GM23338 (cell line): ENCODE results near the gene ART4. TPM values are rescaled to one million over a fixed set of nuclear protein-coding genes. Genes with fewer than 3 reads are reported as not detected.

Experiments
- ATAC-seq: fragments of 200-7000 bp; cut with Tn5 transposase; 3 replicates; pipeline ENCODE4 v1.9.1; 2020
- DNase-seq: peaks from one replicate; pipeline ENCODE4 v3.0.0-alpha.2; 2015; ENCODE audit warnings: low spot score
- H2AFZ ChIP-seq: fragments of 200-600 bp; sonication (generic); 2 replicates; pipeline ENCODE4 v1.8.0; 2016; ENCODE audit warnings: antibody characterized with exemption, mild to moderate bottlenecking, moderate library complexity
- H3F3A ChIP-seq: fragments of 200-600 bp; sonication (generic); replicated peaks from 2 replicates; pipeline ENCODE4 v1.8.0; 2017; ENCODE audit warnings: antibody characterized with exemption, mixed run types, low read depth
- H3K27ac ChIP-seq: fragments of 200-600 bp; sonication (generic); 2 replicates; pipeline ENCODE4 v1.6.1; 2016; ENCODE audit warnings: low read depth
- H3K27me3 ChIP-seq: fragments of 200-600 bp; sonication (generic); 2 replicates; pipeline ENCODE4 v1.8.0; 2016; ENCODE audit warnings: mild to moderate bottlenecking, mixed run types, moderate library complexity; ENCODE audit not compliant: insufficient read depth
- H3K36me3 ChIP-seq: fragments of 200-600 bp; sonication (generic); 2 replicates; pipeline ENCODE4 v1.8.0; 2016; ENCODE audit warnings: mild to moderate bottlenecking; ENCODE audit not compliant: insufficient read depth
- H3K4me1 ChIP-seq: fragments of 200-600 bp; sonication (generic); 2 replicates; pipeline ENCODE4 v1.8.0; 2016; ENCODE audit warnings: mild to moderate bottlenecking, moderate library complexity; ENCODE audit not compliant: insufficient read depth
- H3K4me2 ChIP-seq: fragments of 200-600 bp; sonication (generic); 2 replicates; pipeline ENCODE4 v1.7.1; 2017; ENCODE audit warnings: mixed run types
- H3K4me3 ChIP-seq: fragments of 200-600 bp; sonication (generic); 2 replicates; pipeline ENCODE4 v1.6.1; 2016; ENCODE audit warnings: mixed run types
- H3K79me2 ChIP-seq: fragments of 200-600 bp; sonication (generic); replicated peaks from 2 replicates; pipeline ENCODE4 v1.8.0; 2017; ENCODE audit warnings: mild to moderate bottlenecking; ENCODE audit not compliant: insufficient read depth
- H3K9me2 ChIP-seq: fragments of 200-600 bp; sonication (generic); 2 replicates; pipeline ENCODE4 v1.8.0; 2017; ENCODE audit not compliant: insufficient read depth
- H4K20me1 ChIP-seq: fragments of 200-600 bp; sonication (generic); replicated peaks from 2 replicates; pipeline ENCODE4 v1.8.0; 2017; ENCODE audit warnings: mild to moderate bottlenecking; ENCODE audit not compliant: insufficient read depth
- H3K27ac Mint-ChIP-seq: 2 replicates; pipeline ENCODE4 v1.8.0; 2020; ENCODE audit warnings: inconsistent platforms, mild to moderate bottlenecking, moderate library complexity, mixed read lengths
- H3K27me3 Mint-ChIP-seq: 3 replicates; pipeline ENCODE4 v1.8.0; 2022; ENCODE audit warnings: low read depth, mild to moderate bottlenecking, moderate library complexity, mixed read lengths, inconsistent platforms; ENCODE audit not compliant: insufficient read depth, poor library complexity
- H3K36me3 Mint-ChIP-seq: 3 replicates; pipeline ENCODE4 v1.8.0; 2021; ENCODE audit warnings: low read depth, mild to moderate bottlenecking, inconsistent platforms, moderate library complexity, mixed read lengths
- H3K4me1 Mint-ChIP-seq: 3 replicates; pipeline ENCODE4 v1.8.0; 2020; ENCODE audit warnings: mild to moderate bottlenecking, inconsistent platforms, mixed read lengths
- H3K4me3 Mint-ChIP-seq: 3 replicates; pipeline ENCODE4 v1.8.0; 2021; ENCODE audit warnings: moderate library complexity, mild to moderate bottlenecking, inconsistent platforms, mixed read lengths
- H3K9me3 Mint-ChIP-seq: 3 replicates; pipeline ENCODE4 v1.8.0; 2020; ENCODE audit warnings: moderate library complexity, mild to moderate bottlenecking, inconsistent platforms, mixed read lengths
- CREB1 ChIP-seq: fragments of 250-450 bp; sonication (Bioruptor Pico); IDR thresholded peaks from 2 replicates; pipeline ENCODE4 v1.5.0; 2020; ENCODE audit warnings: low read depth, mild to moderate bottlenecking, moderate library complexity
- CTCF ChIP-seq, 2 experiments: fragments of 200-600 bp in 1 of 2; sonication (generic) in 1 of 2; conservative IDR thresholded peaks; 2 replicates each; pipeline versions ENCODE4 v1.5.1 to v1.6.1; 2016 to 2017; ENCODE audit warnings: antibody characterized with exemption in 2 of 2, low read depth in 2 of 2, mild to moderate bottlenecking in 2 of 2, moderate library complexity in 1 of 2
- EZH2 ChIP-seq: fragments of 200-600 bp; sonication (generic); IDR thresholded peaks from one replicate; pipeline ENCODE4 v1.8.0; 2017; ENCODE audit warnings: antibody characterized with exemption, mild to moderate bottlenecking, low read depth; ENCODE audit not compliant: unreplicated experiment
- JUNB ChIP-seq: IDR thresholded peaks from one replicate; pipeline ENCODE4 v1.6.1; 2016; ENCODE audit warnings: antibody characterized with exemption; ENCODE audit not compliant: unreplicated experiment
- NANOG ChIP-seq: IDR thresholded peaks from 2 replicates; pipeline ENCODE4 v1.6.1; 2016; ENCODE audit warnings: antibody characterized with exemption, borderline replicate concordance
- STAT1 ChIP-seq: IDR thresholded peaks from one replicate; pipeline ENCODE4 v1.6.1; 2016; ENCODE audit warnings: antibody characterized with exemption; ENCODE audit not compliant: unreplicated experiment
- ZNF114 ChIP-seq: fragments of 250-450 bp; sonication (Bioruptor Pico); IDR thresholded peaks from 2 replicates; pipeline ENCODE4 v1.5.0; 2020; ENCODE audit warnings: mild to moderate bottlenecking, moderate library complexity
- ZNF331 ChIP-seq: fragments of 250-450 bp; sonication (Bioruptor Pico); IDR thresholded peaks from 2 replicates; pipeline ENCODE4 v1.5.0; 2020; ENCODE audit warnings: low read depth, mild to moderate bottlenecking, moderate library complexity
- polyA plus RNA-seq: library from polyadenylated mRNA; unstranded; fragments of >200 nt; fragmentation: Nextera tagmentation; extraction: Ambion mirVana; gene quantifications from 2 replicates; pipeline ENCODE4 v1.2.1, GENCODE V29; 2016
- total RNA-seq: library from RNA; depleted of rRNA; stranded (reverse); fragments of >200 nt; shearing (Covaris generic); gene quantifications from 2 replicates; pipeline ENCODE4 v1.2.3, GENCODE V29; 2014
- TF ChIP-seq, protein P1 (sequence below): IDR thresholded peaks from one replicate; pipeline ENCODE4 v1.6.1; 2018; ENCODE audit warnings: antibody characterized with exemption; ENCODE audit not compliant: unreplicated experiment
- TF ChIP-seq, protein P2 (sequence below): IDR thresholded peaks from 2 replicates; pipeline ENCODE4 v1.6.1; 2016; ENCODE audit warnings: antibody characterized with exemption
- TF ChIP-seq, protein P3 (sequence below): fragments of 250-450 bp; sonication (Bioruptor Pico); IDR thresholded peaks from 2 replicates; pipeline ENCODE4 v1.5.0; 2020; ENCODE audit warnings: mild to moderate bottlenecking, moderate library complexity

ART4 gene
- total and polyA plus RNA-seq, 2 experiments from 2014 or later = 0.08 TPM; not detected in 1

DNA sequence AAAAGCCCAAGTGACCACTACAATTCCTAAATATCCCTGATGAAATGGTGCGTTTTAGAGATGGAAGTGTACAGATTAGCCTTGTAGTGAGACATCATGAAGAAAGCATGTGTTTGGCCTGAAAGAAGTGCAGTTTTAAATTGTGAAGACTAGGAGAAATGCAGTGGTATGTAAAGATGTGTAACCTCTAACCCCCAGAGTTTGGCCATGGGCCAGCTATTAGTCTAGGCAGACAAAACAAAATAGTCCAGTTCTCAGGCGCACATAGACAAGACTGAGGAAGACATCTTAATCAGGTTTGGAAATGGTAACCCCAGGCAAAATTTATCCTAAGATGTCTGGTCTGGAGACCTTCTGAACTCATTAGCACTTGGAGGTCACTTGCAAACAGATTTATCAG is 63.5 kb downstream of the ART4 start:
- H3K27me3 Mint-ChIP-seq = peaks cover 5% of the 10 kb centered on the region
- Histone ChIP-seq H3K27ac (no peak overlapping the region), H3K4me2 (no peak overlapping the region), H3K27me3 (no peaks in the 10 kb centered on the region), H3K4me3 (no peak overlapping the region), H3K9me2 (no peaks in the 10 kb centered on the region), H3K36me3 (no peaks in the 10 kb centered on the region), H3K79me2 (peaks cover 9% of the 10 kb centered on the region), H3K4me1 (peaks cover 22% of the 10 kb centered on the region), H4K20me1 (peaks cover 8% of the 10 kb centered on the region; the same call in 1 of the 2 replicates), H3F3A (no peaks in the 10 kb centered on the region), H2AFZ (no peak overlapping the region)
- H3K27ac Mint-ChIP-seq = no peak overlapping the region
- TF ChIP-seq CTCF (conservative IDR thresholded peaks at IDR 0.05; ENCODE audit: low read depth in 2 of 2) = no peak
- TF ChIP-seq, protein P1, sequence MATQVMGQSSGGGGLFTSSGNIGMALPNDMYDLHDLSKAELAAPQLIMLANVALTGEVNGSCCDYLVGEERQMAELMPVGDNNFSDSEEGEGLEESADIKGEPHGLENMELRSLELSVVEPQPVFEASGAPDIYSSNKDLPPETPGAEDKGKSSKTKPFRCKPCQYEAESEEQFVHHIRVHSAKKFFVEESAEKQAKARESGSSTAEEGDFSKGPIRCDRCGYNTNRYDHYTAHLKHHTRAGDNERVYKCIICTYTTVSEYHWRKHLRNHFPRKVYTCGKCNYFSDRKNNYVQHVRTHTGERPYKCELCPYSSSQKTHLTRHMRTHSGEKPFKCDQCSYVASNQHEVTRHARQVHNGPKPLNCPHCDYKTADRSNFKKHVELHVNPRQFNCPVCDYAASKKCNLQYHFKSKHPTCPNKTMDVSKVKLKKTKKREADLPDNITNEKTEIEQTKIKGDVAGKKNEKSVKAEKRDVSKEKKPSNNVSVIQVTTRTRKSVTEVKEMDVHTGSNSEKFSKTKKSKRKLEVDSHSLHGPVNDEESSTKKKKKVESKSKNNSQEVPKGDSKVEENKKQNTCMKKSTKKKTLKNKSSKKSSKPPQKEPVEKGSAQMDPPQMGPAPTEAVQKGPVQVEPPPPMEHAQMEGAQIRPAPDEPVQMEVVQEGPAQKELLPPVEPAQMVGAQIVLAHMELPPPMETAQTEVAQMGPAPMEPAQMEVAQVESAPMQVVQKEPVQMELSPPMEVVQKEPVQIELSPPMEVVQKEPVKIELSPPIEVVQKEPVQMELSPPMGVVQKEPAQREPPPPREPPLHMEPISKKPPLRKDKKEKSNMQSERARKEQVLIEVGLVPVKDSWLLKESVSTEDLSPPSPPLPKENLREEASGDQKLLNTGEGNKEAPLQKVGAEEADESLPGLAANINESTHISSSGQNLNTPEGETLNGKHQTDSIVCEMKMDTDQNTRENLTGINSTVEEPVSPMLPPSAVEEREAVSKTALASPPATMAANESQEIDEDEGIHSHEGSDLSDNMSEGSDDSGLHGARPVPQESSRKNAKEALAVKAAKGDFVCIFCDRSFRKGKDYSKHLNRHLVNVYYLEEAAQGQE = no peak
- no peak for TF ChIP-seq NANOG
- no peak for TF ChIP-seq ZNF331
- no peak for TF ChIP-seq STAT1
- no peak for TF ChIP-seq JUNB
- no peak for TF ChIP-seq CREB1 (CRISPR knock-in tag)
- TF ChIP-seq, protein P2, sequence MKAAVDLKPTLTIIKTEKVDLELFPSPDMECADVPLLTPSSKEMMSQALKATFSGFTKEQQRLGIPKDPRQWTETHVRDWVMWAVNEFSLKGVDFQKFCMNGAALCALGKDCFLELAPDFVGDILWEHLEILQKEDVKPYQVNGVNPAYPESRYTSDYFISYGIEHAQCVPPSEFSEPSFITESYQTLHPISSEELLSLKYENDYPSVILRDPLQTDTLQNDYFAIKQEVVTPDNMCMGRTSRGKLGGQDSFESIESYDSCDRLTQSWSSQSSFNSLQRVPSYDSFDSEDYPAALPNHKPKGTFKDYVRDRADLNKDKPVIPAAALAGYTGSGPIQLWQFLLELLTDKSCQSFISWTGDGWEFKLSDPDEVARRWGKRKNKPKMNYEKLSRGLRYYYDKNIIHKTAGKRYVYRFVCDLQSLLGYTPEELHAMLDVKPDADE = no peak
- TF ChIP-seq EZH2 = no peak
- TF ChIP-seq, protein P3, sequence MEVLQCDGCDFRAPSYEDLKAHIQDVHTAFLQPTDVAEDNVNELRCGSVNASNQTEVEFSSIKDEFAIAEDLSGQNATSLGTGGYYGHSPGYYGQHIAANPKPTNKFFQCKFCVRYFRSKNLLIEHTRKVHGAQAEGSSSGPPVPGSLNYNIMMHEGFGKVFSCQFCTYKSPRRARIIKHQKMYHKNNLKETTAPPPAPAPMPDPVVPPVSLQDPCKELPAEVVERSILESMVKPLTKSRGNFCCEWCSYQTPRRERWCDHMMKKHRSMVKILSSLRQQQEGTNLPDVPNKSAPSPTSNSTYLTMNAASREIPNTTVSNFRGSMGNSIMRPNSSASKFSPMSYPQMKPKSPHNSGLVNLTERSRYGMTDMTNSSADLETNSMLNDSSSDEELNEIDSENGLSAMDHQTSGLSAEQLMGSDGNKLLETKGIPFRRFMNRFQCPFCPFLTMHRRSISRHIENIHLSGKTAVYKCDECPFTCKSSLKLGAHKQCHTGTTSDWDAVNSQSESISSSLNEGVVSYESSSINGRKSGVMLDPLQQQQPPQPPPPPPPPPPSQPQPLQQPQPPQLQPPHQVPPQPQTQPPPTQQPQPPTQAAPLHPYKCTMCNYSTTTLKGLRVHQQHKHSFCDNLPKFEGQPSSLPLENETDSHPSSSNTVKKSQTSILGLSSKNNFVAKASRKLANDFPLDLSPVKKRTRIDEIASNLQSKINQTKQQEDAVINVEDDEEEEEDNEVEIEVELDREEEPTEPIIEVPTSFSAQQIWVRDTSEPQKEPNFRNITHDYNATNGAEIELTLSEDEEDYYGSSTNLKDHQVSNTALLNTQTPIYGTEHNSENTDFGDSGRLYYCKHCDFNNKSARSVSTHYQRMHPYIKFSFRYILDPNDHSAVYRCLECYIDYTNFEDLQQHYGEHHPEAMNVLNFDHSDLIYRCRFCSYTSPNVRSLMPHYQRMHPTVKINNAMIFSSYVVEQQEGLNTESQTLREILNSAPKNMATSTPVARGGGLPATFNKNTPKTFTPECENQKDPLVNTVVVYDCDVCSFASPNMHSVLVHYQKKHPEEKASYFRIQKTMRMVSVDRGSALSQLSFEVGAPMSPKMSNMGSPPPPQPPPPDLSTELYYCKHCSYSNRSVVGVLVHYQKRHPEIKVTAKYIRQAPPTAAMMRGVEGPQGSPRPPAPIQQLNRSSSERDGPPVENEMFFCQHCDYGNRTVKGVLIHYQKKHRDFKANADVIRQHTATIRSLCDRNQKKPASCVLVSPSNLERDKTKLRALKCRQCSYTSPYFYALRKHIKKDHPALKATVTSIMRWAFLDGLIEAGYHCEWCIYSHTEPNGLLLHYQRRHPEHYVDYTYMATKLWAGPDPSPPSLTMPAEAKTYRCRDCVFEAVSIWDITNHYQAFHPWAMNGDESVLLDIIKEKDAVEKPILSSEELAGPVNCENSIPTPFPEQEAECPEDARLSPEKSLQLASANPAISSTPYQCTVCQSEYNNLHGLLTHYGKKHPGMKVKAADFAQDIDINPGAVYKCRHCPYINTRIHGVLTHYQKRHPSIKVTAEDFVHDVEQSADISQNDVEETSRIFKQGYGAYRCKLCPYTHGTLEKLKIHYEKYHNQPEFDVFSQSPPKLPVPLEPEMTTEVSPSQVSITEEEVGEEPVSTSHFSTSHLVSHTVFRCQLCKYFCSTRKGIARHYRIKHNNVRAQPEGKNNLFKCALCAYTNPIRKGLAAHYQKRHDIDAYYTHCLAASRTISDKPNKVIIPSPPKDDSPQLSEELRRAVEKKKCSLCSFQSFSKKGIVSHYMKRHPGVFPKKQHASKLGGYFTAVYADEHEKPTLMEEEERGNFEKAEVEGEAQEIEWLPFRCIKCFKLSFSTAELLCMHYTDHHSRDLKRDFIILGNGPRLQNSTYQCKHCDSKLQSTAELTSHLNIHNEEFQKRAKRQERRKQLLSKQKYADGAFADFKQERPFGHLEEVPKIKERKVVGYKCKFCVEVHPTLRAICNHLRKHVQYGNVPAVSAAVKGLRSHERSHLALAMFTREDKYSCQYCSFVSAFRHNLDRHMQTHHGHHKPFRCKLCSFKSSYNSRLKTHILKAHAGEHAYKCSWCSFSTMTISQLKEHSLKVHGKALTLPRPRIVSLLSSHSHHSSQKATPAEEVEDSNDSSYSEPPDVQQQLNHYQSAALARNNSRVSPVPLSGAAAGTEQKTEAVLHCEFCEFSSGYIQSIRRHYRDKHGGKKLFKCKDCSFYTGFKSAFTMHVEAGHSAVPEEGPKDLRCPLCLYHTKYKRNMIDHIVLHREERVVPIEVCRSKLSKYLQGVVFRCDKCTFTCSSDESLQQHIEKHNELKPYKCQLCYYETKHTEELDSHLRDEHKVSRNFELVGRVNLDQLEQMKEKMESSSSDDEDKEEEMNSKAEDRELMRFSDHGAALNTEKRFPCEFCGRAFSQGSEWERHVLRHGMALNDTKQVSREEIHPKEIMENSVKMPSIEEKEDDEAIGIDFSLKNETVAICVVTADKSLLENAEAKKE (CRISPR knock-in tag) = no peak
- no peak for TF ChIP-seq ZNF114 (CRISPR knock-in tag)
- peaks cover 27% of the 10 kb centered on the region for H3K4me1 Mint-ChIP-seq
- H3K9me3 Mint-ChIP-seq = no peaks in the 10 kb centered on the region
- DNase-seq = no peak
- no peak for ATAC-seq
- H3K4me3 Mint-ChIP-seq = no peak overlapping the region
- H3K36me3 Mint-ChIP-seq = no peaks in the 10 kb centered on the region
